ENCODE data around the gene LIMA1. TPM values are rescaled to one million over a fixed set of nuclear protein-coding genes. Genes with fewer than 3 reads are reported as not detected.
A peak's percentile ranks its signal among the peaks of the same experiment; 100 is the strongest.

The LIMA1 gene
- total and polyA plus RNA-seq, 9 of the 15 experiments (the other 6 are each of a cell fraction or from before 2014, with no cell fraction given): 20.2 to 37.8 (median 27.3) TPM

DNA sequence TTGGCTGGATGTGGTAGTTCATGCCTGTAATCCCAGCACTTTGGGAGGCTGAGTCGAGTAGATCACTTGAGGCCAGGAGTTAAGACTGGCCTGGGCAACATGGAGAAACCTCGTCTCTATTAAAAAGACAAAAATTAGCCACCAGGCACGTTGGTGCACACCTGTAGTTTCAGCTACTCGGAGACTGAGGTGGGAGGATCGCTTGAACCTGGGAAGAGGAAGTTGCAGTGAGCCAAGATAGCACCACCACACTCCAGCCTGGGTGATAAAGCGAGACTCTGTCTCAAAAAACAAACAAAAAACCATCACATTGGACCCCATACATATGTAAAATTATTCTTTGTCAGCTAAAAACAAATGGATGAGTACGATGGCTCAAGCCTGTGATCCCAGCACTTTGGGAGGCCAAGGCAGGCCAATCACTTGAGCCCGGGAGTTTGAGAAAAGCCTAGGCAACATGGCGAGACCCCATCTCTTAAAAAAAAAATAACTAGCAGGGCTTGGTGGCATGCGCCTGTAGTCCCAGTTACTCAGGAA lies 43.9 kb downstream of the LIMA1 start (continued):
- no peak for TF ChIP-seq POLR2G (IDR thresholded peaks at IDR 0.05; ENCODE audit: low read depth, low read length)
- peak; percentile 56 for TF ChIP-seq ARID1B (IDR thresholded peaks at IDR 0.05)
- peak; percentile 21; the same call in 1 of the 2 replicates for TF ChIP-seq MAFF (IDR thresholded peaks at IDR 0.05; ENCODE audit: low read length)
- no peak for TF ChIP-seq TAF15 (IDR thresholded peaks at IDR 0.05; ENCODE audit: low read depth, low read length)
- no peak for TF ChIP-seq POLR2AphosphoS2 (IDR thresholded peaks at IDR 0.05; ENCODE audit: low read length)
- TF ChIP-seq ZNF695 (CRISPR knock-in tag; IDR thresholded peaks at IDR 0.05): no peak
- peak; percentile 77 for TF ChIP-seq C11orf30 (IDR thresholded peaks at IDR 0.05; ENCODE audit: low read depth)
- TF ChIP-seq RBM15 (IDR thresholded peaks at IDR 0.05; ENCODE audit: insufficient read depth, low read length): no peak
- TF ChIP-seq, protein P1, sequence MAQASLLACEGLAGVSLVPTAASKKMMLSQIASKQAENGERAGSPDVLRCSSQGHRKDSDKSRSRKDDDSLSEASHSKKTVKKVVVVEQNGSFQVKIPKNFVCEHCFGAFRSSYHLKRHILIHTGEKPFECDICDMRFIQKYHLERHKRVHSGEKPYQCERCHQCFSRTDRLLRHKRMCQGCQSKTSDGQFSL (CRISPR knock-in tag; IDR thresholded peaks at IDR 0.05): no peak
- TF ChIP-seq, protein P1 (tag; IDR thresholded peaks at IDR 0.05): no peak
- peak; percentile 7; the same call in 1 of the 2 replicates for TF ChIP-seq MAFK (IDR thresholded peaks at IDR 0.05; ENCODE audit: low read length)
- peak; percentile 24; the same call in 1 of the 2 replicates for TF ChIP-seq KLF16 (IDR thresholded peaks at IDR 0.05)
- TF ChIP-seq ZMIZ1 (IDR thresholded peaks at IDR 0.05; ENCODE audit: low read depth in 2 of 2, low read length in 2 of 2): no peak
- TF ChIP-seq SREBF1 (IDR thresholded peaks at IDR 0.05; ENCODE audit: borderline replicate concordance, low read depth, low read length): no peak
- TF ChIP-seq DPF2 (IDR thresholded peaks at IDR 0.05): 0 out of 2 replicates have a peak, but pooled peaks have one; percentile 47
- TF ChIP-seq CTBP1 (IDR thresholded peaks at IDR 0.05; ENCODE audit: borderline replicate concordance): peak; percentile 38; the same call in 1 of the 2 replicates
